ENCODE results near the gene KLHL25. TPM values are rescaled to one million over a fixed set of nuclear protein-coding genes. Genes with fewer than 3 reads are reported as not detected.

Gene KLHL25
- total RNA-seq, 1 experiment from 2014 or later, result 7.0 TPM

DNA sequence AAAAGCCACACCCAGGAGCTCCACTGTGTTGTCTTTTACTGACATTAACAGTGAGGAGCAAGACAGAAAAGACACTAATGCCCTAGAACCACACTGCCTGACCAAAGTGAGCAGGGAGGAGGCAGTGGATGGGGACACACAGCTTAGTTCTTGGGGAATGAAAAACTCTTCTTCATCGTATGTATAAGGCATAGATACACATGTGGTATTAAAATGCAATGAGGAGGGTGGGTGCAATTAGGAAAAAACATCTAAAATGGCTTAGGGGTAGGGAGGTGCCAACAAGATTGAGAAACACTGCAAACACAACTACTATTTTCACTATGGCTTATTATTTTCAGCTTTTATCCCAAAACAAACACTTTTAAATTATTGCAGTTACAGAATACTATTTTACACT lies 15.5 kb downstream of the KLHL25 start:
- no peaks in the 10 kb centered on the region for H3K4me1 ChIP-seq (ENCODE audit: control insufficient read depth, insufficient read depth, low read length)
- intact Hi-C loops (cut with micrococcal nuclease; ENCODE audit: unreplicated experiment), result no loop called here
- ChIA-PET CTCF (no interaction called here), POLR2A (no interaction called here)
- H3K27me3 ChIP-seq (ENCODE audit: control insufficient read depth, insufficient read depth, low read length), result no peaks in the 10 kb centered on the region
- BruUV-seq (replicated peaks), result no TSS peak
- ATAC-seq (no peak), DNase-seq (ENCODE audit: low read depth, low spot score) (no peak)
- TF ChIP-seq, protein P1, sequence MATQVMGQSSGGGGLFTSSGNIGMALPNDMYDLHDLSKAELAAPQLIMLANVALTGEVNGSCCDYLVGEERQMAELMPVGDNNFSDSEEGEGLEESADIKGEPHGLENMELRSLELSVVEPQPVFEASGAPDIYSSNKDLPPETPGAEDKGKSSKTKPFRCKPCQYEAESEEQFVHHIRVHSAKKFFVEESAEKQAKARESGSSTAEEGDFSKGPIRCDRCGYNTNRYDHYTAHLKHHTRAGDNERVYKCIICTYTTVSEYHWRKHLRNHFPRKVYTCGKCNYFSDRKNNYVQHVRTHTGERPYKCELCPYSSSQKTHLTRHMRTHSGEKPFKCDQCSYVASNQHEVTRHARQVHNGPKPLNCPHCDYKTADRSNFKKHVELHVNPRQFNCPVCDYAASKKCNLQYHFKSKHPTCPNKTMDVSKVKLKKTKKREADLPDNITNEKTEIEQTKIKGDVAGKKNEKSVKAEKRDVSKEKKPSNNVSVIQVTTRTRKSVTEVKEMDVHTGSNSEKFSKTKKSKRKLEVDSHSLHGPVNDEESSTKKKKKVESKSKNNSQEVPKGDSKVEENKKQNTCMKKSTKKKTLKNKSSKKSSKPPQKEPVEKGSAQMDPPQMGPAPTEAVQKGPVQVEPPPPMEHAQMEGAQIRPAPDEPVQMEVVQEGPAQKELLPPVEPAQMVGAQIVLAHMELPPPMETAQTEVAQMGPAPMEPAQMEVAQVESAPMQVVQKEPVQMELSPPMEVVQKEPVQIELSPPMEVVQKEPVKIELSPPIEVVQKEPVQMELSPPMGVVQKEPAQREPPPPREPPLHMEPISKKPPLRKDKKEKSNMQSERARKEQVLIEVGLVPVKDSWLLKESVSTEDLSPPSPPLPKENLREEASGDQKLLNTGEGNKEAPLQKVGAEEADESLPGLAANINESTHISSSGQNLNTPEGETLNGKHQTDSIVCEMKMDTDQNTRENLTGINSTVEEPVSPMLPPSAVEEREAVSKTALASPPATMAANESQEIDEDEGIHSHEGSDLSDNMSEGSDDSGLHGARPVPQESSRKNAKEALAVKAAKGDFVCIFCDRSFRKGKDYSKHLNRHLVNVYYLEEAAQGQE (IDR thresholded peaks at IDR 0.05; ENCODE audit: insufficient read depth in 1 of 2, low read depth in 2 of 2, low read length in 1 of 2), result no peak
- TF ChIP-seq SIN3A (IDR thresholded peaks at IDR 0.05; ENCODE audit: borderline replicate concordance, insufficient read depth, low read depth, low read length), result no peak
- TF ChIP-seq, protein P2, sequence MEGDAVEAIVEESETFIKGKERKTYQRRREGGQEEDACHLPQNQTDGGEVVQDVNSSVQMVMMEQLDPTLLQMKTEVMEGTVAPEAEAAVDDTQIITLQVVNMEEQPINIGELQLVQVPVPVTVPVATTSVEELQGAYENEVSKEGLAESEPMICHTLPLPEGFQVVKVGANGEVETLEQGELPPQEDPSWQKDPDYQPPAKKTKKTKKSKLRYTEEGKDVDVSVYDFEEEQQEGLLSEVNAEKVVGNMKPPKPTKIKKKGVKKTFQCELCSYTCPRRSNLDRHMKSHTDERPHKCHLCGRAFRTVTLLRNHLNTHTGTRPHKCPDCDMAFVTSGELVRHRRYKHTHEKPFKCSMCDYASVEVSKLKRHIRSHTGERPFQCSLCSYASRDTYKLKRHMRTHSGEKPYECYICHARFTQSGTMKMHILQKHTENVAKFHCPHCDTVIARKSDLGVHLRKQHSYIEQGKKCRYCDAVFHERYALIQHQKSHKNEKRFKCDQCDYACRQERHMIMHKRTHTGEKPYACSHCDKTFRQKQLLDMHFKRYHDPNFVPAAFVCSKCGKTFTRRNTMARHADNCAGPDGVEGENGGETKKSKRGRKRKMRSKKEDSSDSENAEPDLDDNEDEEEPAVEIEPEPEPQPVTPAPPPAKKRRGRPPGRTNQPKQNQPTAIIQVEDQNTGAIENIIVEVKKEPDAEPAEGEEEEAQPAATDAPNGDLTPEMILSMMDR (IDR thresholded peaks at IDR 0.05), result no peak
- no peak for TF ChIP-seq TCF7L2 (IDR thresholded peaks at IDR 0.05; ENCODE audit: low read depth, low read length)
- no peak for TF ChIP-seq POLR2AphosphoS5 (IDR thresholded peaks at IDR 0.05; ENCODE audit: low read depth, low read length)
- H3K4me3 ChIP-seq (ENCODE audit: low read depth in 2 of 2, low read length in 2 of 2), result no peak overlapping the region
- in situ Hi-C loops (cut with HindIII; ENCODE audit: low pct_unique_long_range_greater_than_20kb, low sequenced_read_pairs), result no loop called here
- H3K27ac ChIP-seq (ENCODE audit: low read length), result no peak overlapping the region
- no peaks in the 10 kb centered on the region for H3K9me3 ChIP-seq (ENCODE audit: control insufficient read depth, insufficient read depth, low read depth, low read length)
- H3K36me3 ChIP-seq (ENCODE audit: control insufficient read depth, insufficient read depth, low read length), result no peaks in the 10 kb centered on the region

DNA sequence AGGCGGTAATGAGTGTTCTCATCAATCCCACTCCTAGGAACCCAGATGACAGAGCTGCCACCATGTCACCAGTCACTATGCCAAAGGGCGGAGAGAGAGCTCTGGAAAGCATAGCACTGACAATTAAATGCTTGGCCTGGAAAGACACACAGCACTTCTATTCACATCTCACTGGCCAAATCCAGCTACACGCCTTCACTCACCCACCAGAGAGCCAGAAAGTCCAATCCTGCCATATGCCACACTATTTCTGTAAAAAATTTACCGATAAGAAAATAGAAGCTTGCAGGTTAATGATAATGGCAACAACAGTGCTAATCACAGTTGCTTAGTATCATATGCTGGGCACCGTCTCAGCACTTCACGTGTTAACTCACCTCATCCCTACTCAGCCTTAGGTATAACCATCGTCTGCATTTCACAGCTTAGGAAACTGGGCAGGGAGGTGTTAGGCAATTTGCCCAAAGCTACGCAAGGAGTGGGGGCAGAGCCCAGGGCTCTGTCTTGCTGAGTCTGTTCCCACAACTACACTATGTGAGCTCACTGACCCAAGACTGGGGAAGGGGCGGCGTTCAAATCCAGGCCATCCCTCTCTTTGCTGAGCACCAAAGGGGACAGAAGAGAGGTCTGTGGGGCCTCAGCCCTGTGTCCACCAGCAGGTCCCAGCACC lies 16.5 kb downstream of the KLHL25 start:
- CTCF ChIA-PET, result interaction anchor here (0.6 kb wide), 1 partner anchor 63 kb away, joined by 7 read pairs; no protein-coding TSS in a partner anchor
- H3K9me3 ChIP-seq (ENCODE audit: control insufficient read depth, insufficient read depth, low read depth, low read length), result no peaks in the 10 kb centered on the region
- in situ Hi-C loops (cut with HindIII; ENCODE audit: low pct_unique_long_range_greater_than_20kb, low sequenced_read_pairs), result no loop called here

More for the DNA sequence above, 16.5 kb downstream of the KLHL25 start:
- DNase-seq (ENCODE audit: low read depth, low spot score) (no peak), ATAC-seq (0 out of 2 replicates have a peak, but pooled peaks have one; percentile 21)
- Histone ChIP-seq H3K27ac (ENCODE audit: low read length) (no peak overlapping the region), H3K27me3 (ENCODE audit: control insufficient read depth, insufficient read depth, low read length) (no peaks in the 10 kb centered on the region), H3K4me3 (ENCODE audit: low read depth in 2 of 2, low read length in 2 of 2) (no peak overlapping the region), H3K4me1 (ENCODE audit: control insufficient read depth, insufficient read depth, low read length) (no peaks in the 10 kb centered on the region), H3K36me3 (ENCODE audit: control insufficient read depth, insufficient read depth, low read length) (no peaks in the 10 kb centered on the region)
- BruUV-seq (replicated peaks), result no TSS peak
- intact Hi-C loops (cut with micrococcal nuclease; ENCODE audit: unreplicated experiment), result no loop called here
- no peak for TF ChIP-seq TCF7L2 (IDR thresholded peaks at IDR 0.05; ENCODE audit: low read depth, low read length)
- TF ChIP-seq, protein P1 (IDR thresholded peaks at IDR 0.05; ENCODE audit: insufficient read depth in 1 of 2, low read depth in 2 of 2, low read length in 1 of 2), result no peak
- TF ChIP-seq POLR2AphosphoS5 (IDR thresholded peaks at IDR 0.05; ENCODE audit: low read depth, low read length), result no peak
- POLR2A ChIA-PET, result no interaction called here
